Bronchial epithelial cell (primary cell): ENCODE results near the gene KCNK2. TPM values are rescaled to one million over a fixed set of nuclear protein-coding genes. Genes with fewer than 3 reads are reported as not detected.

Source experiments
- DNase-seq: peaks from one replicate; pipeline ENCODE4 v3.0.0-alpha.2; 2010; ENCODE audit warnings: low read depth
- FAIRE-seq: peaks from 2 replicates; lab custom pipeline; 2011; peaks lifted over from hg19 to GRCh38; lab: Jason Lieb, UNC
- H3K27me3 ChIP-seq: 2 replicates; pipeline ENCODE4 v1.5.1; 2011; ENCODE audit warnings: low read length; ENCODE audit not compliant: control insufficient read depth, insufficient read depth
- H3K36me3 ChIP-seq: 2 replicates; pipeline ENCODE4 v1.5.1; 2011; ENCODE audit warnings: low read length; ENCODE audit not compliant: control insufficient read depth, insufficient read depth
- H3K4me3 ChIP-seq: 2 replicates; pipeline ENCODE4 v1.5.1; 2011; ENCODE audit warnings: mild to moderate bottlenecking, low read depth, low read length, control low read depth
- total RNA-seq: library from RNA; depleted of rRNA; stranded (reverse); fragments of >200 nt; gene quantifications from 2 replicates; pipeline ENCODE4 v1.2.1, GENCODE V29; 2014
- TF ChIP-seq, protein P1 (sequence below): IDR thresholded peaks from 2 replicates; pipeline ENCODE4 v1.5.1; 2011; ENCODE audit warnings: mild to moderate bottlenecking, moderate library complexity, low read length, control low read depth, inconsistent platforms; ENCODE audit not compliant: insufficient read depth, severe bottlenecking

Gene KCNK2, protein sequence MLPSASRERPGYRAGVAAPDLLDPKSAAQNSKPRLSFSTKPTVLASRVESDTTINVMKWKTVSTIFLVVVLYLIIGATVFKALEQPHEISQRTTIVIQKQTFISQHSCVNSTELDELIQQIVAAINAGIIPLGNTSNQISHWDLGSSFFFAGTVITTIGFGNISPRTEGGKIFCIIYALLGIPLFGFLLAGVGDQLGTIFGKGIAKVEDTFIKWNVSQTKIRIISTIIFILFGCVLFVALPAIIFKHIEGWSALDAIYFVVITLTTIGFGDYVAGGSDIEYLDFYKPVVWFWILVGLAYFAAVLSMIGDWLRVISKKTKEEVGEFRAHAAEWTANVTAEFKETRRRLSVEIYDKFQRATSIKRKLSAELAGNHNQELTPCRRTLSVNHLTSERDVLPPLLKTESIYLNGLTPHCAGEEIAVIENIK
- 1.3 TPM in 1 of 2 replicates, not detected in the other for total RNA-seq

DNA sequence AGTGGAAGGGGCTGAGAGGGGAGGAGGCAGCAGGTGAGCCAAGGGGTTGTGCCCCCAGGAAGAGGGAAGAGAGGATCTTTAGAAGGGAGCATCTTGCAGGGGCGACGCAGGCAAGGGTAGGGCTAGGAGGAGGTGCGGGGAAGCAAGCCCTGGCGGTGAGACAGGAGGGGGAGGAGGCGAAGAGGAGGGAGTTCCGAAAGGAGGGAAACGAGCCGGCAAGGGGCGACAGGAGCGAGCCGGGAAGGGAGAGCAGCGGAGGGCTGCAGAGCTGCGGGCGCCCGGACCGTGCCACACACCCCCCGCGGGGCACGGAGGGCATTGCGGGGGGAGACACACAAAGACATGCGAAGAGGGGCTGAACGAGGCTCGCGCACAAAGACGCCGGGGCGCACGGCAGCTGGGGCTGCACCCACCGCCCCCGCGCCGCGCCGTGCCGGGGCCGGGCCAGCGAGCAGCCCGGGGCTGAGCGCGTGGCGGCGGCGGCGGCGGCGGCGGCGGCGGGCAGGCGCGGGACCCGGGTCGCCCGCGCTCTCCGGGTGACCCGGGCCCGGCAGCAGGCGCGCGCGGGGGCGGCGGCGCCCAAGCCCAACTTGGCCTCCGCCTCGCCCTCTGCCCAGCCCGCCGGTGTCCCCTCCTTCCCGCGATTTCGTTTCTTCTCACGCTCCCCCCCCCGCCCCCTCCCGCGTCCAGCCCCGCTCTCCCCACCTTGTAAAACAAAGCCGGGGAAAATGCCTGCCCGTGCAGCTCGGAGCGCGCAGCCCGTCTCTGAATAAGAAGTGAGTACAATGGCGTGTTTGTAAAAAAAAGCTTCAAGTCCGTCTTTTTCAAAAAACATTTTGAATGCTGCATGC lies at the start of gene KCNK2:
Gene KCNK2, plus strand, starts transcription at position 206 of the 851 bp plus-strand sequence. CDS start 649 bp downstream, outside the sequence.
- TF ChIP-seq, protein P1, sequence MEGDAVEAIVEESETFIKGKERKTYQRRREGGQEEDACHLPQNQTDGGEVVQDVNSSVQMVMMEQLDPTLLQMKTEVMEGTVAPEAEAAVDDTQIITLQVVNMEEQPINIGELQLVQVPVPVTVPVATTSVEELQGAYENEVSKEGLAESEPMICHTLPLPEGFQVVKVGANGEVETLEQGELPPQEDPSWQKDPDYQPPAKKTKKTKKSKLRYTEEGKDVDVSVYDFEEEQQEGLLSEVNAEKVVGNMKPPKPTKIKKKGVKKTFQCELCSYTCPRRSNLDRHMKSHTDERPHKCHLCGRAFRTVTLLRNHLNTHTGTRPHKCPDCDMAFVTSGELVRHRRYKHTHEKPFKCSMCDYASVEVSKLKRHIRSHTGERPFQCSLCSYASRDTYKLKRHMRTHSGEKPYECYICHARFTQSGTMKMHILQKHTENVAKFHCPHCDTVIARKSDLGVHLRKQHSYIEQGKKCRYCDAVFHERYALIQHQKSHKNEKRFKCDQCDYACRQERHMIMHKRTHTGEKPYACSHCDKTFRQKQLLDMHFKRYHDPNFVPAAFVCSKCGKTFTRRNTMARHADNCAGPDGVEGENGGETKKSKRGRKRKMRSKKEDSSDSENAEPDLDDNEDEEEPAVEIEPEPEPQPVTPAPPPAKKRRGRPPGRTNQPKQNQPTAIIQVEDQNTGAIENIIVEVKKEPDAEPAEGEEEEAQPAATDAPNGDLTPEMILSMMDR: no peak
- FAIRE-seq (no peak), DNase-seq (no peak)
- Histone ChIP-seq H3K27me3 (peaks cover 18% of the 10 kb centered on the region), H3K36me3 (no peaks in the 10 kb centered on the region), H3K4me3 (peak within 1 kb of the TSS; percentile 35)

DNA sequence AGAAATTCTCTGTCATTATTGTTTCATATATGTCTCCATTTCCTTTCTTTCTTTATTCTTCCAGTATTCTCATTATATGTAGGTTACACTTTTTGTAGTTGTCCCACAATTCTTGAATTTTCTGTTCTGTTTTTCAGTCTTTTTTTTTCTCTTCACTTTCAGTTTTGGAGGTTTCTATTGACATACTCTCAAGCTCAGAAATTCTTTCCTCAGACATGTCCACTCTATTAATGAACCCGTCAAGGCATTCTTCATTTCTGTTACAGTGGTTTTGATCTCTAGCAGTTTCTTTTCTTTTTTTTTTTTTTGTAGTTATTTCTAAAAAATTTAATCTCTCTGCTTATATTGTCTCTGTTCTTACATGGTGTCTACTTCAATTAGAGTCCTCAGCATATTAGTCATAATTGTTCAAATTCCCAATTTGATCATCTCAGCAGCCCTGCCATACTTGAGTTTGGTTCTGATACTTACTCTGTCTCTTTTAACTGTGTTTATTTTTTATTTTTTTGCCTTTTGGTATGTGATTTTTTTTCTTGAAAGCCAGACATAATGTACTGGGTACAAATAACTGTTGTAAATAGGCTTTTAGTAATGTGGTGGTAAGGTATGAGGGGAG lies 49.5 kb upstream of the KCNK2 start:
- no peak for DNase-seq
- Histone ChIP-seq H3K4me3 (no peak overlapping the region), H3K36me3 (no peaks in the 10 kb centered on the region), H3K27me3 (no peaks in the 10 kb centered on the region)
- TF ChIP-seq, protein P1: no peak
- no peak for FAIRE-seq

DNA sequence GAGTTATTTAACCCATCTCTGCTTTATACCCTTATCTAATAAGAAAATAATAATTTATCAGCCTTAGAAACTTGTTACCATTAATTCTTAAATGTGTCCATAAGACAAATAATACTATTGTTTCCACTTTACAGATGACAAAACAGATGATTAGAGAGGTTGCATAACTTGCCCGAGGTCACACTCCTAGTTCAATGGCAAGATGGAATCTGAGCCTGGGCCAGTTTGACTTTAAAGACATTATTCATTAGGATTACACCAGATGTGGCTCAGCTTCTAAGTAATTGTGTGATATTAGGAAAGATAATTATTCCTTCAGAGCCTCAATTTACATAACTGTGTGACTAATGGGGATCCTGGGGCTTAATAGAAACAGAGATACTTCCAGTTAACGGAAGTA lies 42.3 kb upstream of the KCNK2 start:
- Histone ChIP-seq H3K36me3 (no peaks in the 10 kb centered on the region), H3K4me3 (no peak overlapping the region), H3K27me3 (no peaks in the 10 kb centered on the region)
- DNase-seq: no peak
- TF ChIP-seq, protein P1: no peak
- no peak for FAIRE-seq

DNA sequence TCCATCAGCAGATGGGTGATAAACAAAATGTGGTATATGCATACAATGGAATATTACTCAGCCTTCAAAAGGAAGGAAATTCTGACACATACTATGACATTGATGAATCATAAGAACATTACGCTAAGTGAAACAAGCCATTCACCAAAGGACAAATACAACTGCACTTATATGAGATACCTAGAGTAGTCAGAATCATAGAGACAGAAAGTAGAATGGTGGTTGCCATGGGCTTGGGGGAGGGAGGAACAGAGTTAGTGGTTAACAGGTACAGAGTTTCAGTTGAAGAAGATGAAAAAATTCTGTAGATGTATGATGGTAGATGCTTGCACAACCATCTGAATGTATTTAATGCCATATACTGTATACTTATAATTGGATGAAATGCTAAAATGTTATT lies 39.1 kb upstream of the KCNK2 start:
- no peak for DNase-seq
- Histone ChIP-seq H3K4me3 (no peak overlapping the region), H3K36me3 (no peaks in the 10 kb centered on the region), H3K27me3 (no peaks in the 10 kb centered on the region)
- FAIRE-seq: peak; percentile 13
- TF ChIP-seq, protein P1: no peak

DNA sequence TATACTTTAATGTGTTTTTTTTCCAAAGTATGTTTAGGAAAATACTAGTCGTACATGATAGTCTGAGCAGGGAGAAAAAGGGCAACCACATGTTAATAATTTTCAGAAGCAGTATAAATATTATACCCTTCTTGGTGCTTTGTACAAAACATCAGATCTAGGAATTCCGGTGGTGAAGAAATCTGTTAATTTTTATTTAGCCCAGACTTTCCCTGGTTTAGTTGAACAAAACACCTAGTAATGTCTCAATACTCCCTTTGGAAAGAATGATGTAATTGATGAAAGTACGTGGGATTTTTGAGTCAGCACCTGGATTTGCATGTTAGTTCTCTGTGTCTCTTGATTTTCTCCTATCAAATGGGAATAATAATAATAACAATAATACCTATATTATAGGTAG lies 38.4 kb upstream of the KCNK2 start:
- Histone ChIP-seq H3K4me3 (no peak overlapping the region), H3K36me3 (no peaks in the 10 kb centered on the region), H3K27me3 (no peaks in the 10 kb centered on the region)
- no peak for DNase-seq
- no peak for FAIRE-seq
- TF ChIP-seq, protein P1: no peak
